B cell (primary cell): ENCODE data around the gene RGL1. TPM values are rescaled to one million over a fixed set of nuclear protein-coding genes. Genes with fewer than 3 reads are reported as not detected.

Experiments
- ATAC-seq: fragments of 200-7000 bp; cut with Tn5 transposase; one replicate; pipeline ENCODE4 v1.10.0; 2021; ENCODE audit warnings: low read depth, mild to moderate bottlenecking, moderate number of reproducible peaks, moderate library complexity
- CTCF ChIA-PET: fragments of 350-600 bp; sonication (Branson Sonifier 250); formaldehyde crosslinking; loops from one replicate; lab custom pipeline; 2021; ENCODE audit warnings: antibody characterized with exemption, inconsistent platforms; lab: Charles Lee
- POLR2A ChIA-PET: fragments of 350-600 bp; sonication (Branson Sonifier 250); formaldehyde crosslinking; loops from one replicate; lab custom pipeline; 2021; ENCODE audit warnings: antibody characterized with exemption; lab: Charles Lee
- DNase-seq: peaks from one replicate; pipeline ENCODE4 v3.0.0; 2013
- H2AFZ ChIP-seq: 2 replicates; pipeline ENCODE4 v1.6.1; 2012; ENCODE audit warnings: mild to moderate bottlenecking, low read depth, low read length; ENCODE audit not compliant: insufficient read depth, poor library complexity, severe bottlenecking
- H3K27ac ChIP-seq, 2 donors: 1 replicate in 1 of 2; 2 replicates in 1 of 2; pipeline ENCODE4 v1.5.1; 2012 to 2013; ENCODE audit warnings: low read length in 2 of 2, mild to moderate bottlenecking in 2 of 2, moderate library complexity in 1 of 2
- H3K27me3 ChIP-seq, 4 experiments: fragments of 200-600 bp in 1 of 4; sonication (generic) in 1 of 4; replicated peaks in 1 of 4; 1 replicate in 2 of 4; 2 replicates in 2 of 4; pipeline versions ENCODE4 v1.6.1 to v1.7.0; 2013 to 2016; ENCODE audit warnings: low read length in 3 of 4, mild to moderate bottlenecking in 2 of 4, mixed read lengths in 1 of 4, moderate library complexity in 1 of 4; ENCODE audit not compliant: insufficient read depth in 4 of 4, control insufficient read depth in 3 of 4; ENCODE audit errors: control extremely low read depth in 1 of 4
- H3K36me3 ChIP-seq, 2 experiments: replicated peaks in 1 of 2; 1 replicate in 1 of 2; 2 replicates in 1 of 2; pipeline versions ENCODE4 v1.6.1 to v1.7.1; 2013; ENCODE audit warnings: low read length in 1 of 2; ENCODE audit not compliant: insufficient read depth in 2 of 2, control insufficient read depth in 1 of 2; ENCODE audit errors: control extremely low read depth in 1 of 2, extremely low read depth in 1 of 2
- H3K4me1 ChIP-seq, 2 donors: fragments of 200-600 bp in 1 of 2; sonication (generic) in 1 of 2; 1 replicate in 1 of 2; 2 replicates in 1 of 2; pipeline versions ENCODE4 v1.5.1 to v1.6.1; 2013 to 2017; ENCODE audit warnings: low read length in 2 of 2; ENCODE audit not compliant: control insufficient read depth in 2 of 2, insufficient read depth in 2 of 2
- H3K4me2 ChIP-seq: replicated peaks from 2 replicates; pipeline ENCODE3; 2012; ENCODE audit warnings: mild to moderate bottlenecking, low read depth, low read length; ENCODE audit not compliant: poor library complexity, severe bottlenecking
- H3K4me3 ChIP-seq, 5 experiments: fragments of 200-600 bp in 1 of 5; sonication (generic) in 1 of 5; 1 replicate in 3 of 5; 2 replicates in 2 of 5; pipeline versions ENCODE4 v1.5.1 to v1.7.0; 2011 to 2016; ENCODE audit warnings: low read length in 4 of 5, mild to moderate bottlenecking in 4 of 5, low read depth in 2 of 5, control low read depth in 1 of 5, moderate library complexity in 1 of 5; ENCODE audit not compliant: insufficient read depth in 1 of 5; ENCODE audit errors: control extremely low read depth in 1 of 5, extremely low read depth in 1 of 5
- H3K79me2 ChIP-seq: fragments of 200-600 bp; sonication (generic); one replicate; pipeline ENCODE4 v1.6.0; 2016; ENCODE audit warnings: low read length; ENCODE audit not compliant: control insufficient read depth, insufficient read depth
- H3K9ac ChIP-seq: fragments of 200-600 bp; sonication (generic); 2 replicates; pipeline ENCODE4 v1.6.1; 2017; ENCODE audit warnings: mild to moderate bottlenecking, low read length, moderate library complexity
- H3K9me3 ChIP-seq, 3 donors: one replicate each; pipeline versions ENCODE4 v1.6.1 to v1.7.1; 2013; ENCODE audit warnings: low read length in 2 of 3; ENCODE audit not compliant: control insufficient read depth in 2 of 3, insufficient read depth in 1 of 3; ENCODE audit errors: control extremely low read depth in 1 of 3
- H4K20me1 ChIP-seq: 2 replicates; pipeline ENCODE4 v1.6.0; 2012; ENCODE audit warnings: mild to moderate bottlenecking, low read length; ENCODE audit not compliant: insufficient read depth, control insufficient read depth, poor library complexity, severe bottlenecking
- H3K27ac Mint-ChIP-seq: one replicate; pipeline ENCODE4 v1.8.0; 2021; ENCODE audit warnings: mixed read lengths
- H3K27me3 Mint-ChIP-seq: one replicate; pipeline ENCODE4 v1.8.0; 2021; ENCODE audit warnings: mixed read lengths
- H3K4me1 Mint-ChIP-seq: one replicate; pipeline ENCODE4 v1.8.0; 2021; ENCODE audit warnings: mixed read lengths
- H3K4me3 Mint-ChIP-seq: one replicate; pipeline ENCODE4 v1.8.0; 2021; ENCODE audit warnings: mixed read lengths
- H3K9me3 Mint-ChIP-seq: one replicate; pipeline ENCODE4 v1.8.0; 2022; ENCODE audit warnings: mixed read lengths; ENCODE audit not compliant: insufficient read depth
- EZH2 ChIP-seq: IDR thresholded peaks from 2 replicates; pipeline ENCODE4 v1.6.1; 2012; ENCODE audit warnings: borderline replicate concordance, low read depth, mild to moderate bottlenecking, moderate library complexity, low read length; ENCODE audit not compliant: insufficient read depth, poor library complexity, severe bottlenecking
- WGBS: methylation state at CpG from one replicate; pipeline ENCODE4 v1.1.5; 2013; ENCODE audit warnings: missing lambda C conversion rate; ENCODE audit not compliant: insufficient coverage; 5-methylcytosine and 5-hydroxymethylcytosine counted together
- intact Hi-C: fragments of 100-400 bp; cut with micrococcal nuclease; formaldehyde crosslinking; loops from one replicate; pipeline ENCODE4 v1.10.0; 2022
- polyA plus RNA-seq: library from polyadenylated mRNA; depleted of rRNA; stranded (reverse); fragments of >200 nt; gene quantifications from 2 replicates; pipeline ENCODE4 v1.2.3, GENCODE V29; 2012
- total RNA-seq, 2 donors: library from RNA; stranded (reverse); fragments of 120-200 nt in 1 of 2; gene quantifications; 1 replicate in 1 of 2; 2 replicates in 1 of 2; pipeline versions ENCODE4 v1.2.3 to v1.2.4, GENCODE V29; 2013 to 2022
- TF ChIP-seq, protein P1 (sequence below): fragments of 200-600 bp; IDR thresholded peaks from one replicate; pipeline ENCODE4 v1.8.0; 2022; ENCODE audit warnings: antibody characterized with exemption, mild to moderate bottlenecking

RGL1 gene
- total and polyA plus RNA-seq, 2 donors (not counting 1 experiment from before 2014, with no cell fraction given) = 0.09 to 1.1 TPM

DNA sequence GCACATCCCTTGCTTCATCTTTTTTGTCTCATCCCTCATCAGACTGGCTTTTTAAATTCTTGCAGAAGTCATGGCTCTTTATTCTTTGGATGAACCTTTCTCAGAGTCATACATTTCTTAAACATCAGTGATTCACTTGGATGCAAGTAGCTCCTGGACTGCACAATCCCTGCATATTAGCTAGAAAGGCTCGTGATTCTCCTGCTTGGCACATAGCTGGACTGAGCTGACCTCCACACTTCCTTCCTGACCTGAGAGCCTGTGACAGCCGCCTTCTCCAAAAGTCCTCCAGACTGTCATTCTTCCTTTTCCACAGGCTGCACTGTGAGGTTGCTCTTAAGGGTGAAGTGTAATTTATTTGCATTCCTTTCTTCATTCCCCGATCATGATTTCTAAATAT, 109.4 kb downstream of the RGL1 start:
- 79% methylated on average over 1 of the region's 3 CpGs for WGBS
- POLR2A ChIA-PET = no interaction called here
- no peak overlapping the region for H3K27ac Mint-ChIP-seq
- Histone ChIP-seq H3K36me3 (no peaks in the 10 kb centered on the region), H3K4me2 (no peak overlapping the region), H3K4me1 (peaks cover 25 to 26% of the 10 kb centered on the region in 2 donors), H2AFZ (no peak overlapping the region), H3K27me3 (peaks cover 0 to 3% (median 0%) of the 10 kb centered on the region in 4 experiments), H3K4me3 (no peak overlapping the region), H3K9ac (no peak overlapping the region), H3K9me3 (no peaks in the 10 kb centered on the region), H3K27ac (no peak overlapping the region), H3K79me2 (no peaks in the 10 kb centered on the region), H4K20me1 (no peaks in the 10 kb centered on the region)
- H3K9me3 Mint-ChIP-seq = no peaks in the 10 kb centered on the region
- H3K27me3 Mint-ChIP-seq = no peaks in the 10 kb centered on the region
- intact Hi-C loops = loop anchor here (5.0 to 10.0 kb wide), 4 partner anchors 69 to 1077 kb away; partner anchors contain the start of genes DHX9 and NCF2
- CTCF ChIA-PET = interaction anchor here (1.3 to 5.8 kb wide), 6 partner anchors 10 to 260 kb away, joined by 3 to 377 read pairs (median 56); partner anchors contain the start of gene APOBEC4
- H3K4me1 Mint-ChIP-seq = peaks cover 39% of the 10 kb centered on the region
- TF ChIP-seq EZH2 = no peak
- TF ChIP-seq, protein P1, sequence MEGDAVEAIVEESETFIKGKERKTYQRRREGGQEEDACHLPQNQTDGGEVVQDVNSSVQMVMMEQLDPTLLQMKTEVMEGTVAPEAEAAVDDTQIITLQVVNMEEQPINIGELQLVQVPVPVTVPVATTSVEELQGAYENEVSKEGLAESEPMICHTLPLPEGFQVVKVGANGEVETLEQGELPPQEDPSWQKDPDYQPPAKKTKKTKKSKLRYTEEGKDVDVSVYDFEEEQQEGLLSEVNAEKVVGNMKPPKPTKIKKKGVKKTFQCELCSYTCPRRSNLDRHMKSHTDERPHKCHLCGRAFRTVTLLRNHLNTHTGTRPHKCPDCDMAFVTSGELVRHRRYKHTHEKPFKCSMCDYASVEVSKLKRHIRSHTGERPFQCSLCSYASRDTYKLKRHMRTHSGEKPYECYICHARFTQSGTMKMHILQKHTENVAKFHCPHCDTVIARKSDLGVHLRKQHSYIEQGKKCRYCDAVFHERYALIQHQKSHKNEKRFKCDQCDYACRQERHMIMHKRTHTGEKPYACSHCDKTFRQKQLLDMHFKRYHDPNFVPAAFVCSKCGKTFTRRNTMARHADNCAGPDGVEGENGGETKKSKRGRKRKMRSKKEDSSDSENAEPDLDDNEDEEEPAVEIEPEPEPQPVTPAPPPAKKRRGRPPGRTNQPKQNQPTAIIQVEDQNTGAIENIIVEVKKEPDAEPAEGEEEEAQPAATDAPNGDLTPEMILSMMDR = no peak
- no peak overlapping the region for H3K4me3 Mint-ChIP-seq
- DNase-seq = no peak
- ATAC-seq = no peak

DNA sequence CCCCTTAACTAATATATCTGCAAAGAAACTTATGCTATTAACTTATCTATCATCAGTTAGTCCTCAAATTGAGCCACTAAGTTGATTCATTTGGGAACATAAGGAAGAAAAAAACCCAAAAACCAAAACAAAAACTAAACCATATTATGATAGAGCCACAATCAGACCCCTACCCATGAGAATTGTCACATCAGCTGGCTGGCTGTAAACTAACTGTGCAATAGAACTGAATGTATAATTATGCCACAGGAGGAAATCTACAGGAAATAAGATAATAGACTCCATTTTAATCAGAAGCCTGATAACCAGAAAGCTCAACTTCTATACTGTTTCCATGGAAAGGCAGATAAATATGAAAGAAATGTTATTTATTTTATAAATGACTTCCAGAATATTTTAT, 110.0 kb downstream of the RGL1 start:
- peaks cover 0 to 3% (median 0%) of the 10 kb centered on the region in 4 experiments for H3K27me3 ChIP-seq
- H3K27ac ChIP-seq = no peak overlapping the region
- ATAC-seq (no peak), DNase-seq (no peak)
- Mint-ChIP-seq H3K9me3 (no peaks in the 10 kb centered on the region), H3K27ac (no peak overlapping the region), H3K27me3 (no peaks in the 10 kb centered on the region), H3K4me3 (no peak overlapping the region), H3K4me1 (peaks cover 37% of the 10 kb centered on the region)
- no peaks in the 10 kb centered on the region for H3K79me2 ChIP-seq
- H3K4me1 ChIP-seq = peaks cover 25 to 26% of the 10 kb centered on the region in 2 donors
- ChIA-PET CTCF (interaction anchor here (0.8 to 5.8 kb wide), 20 partner anchors 7 to 446 kb away, joined by 3 to 377 read pairs (median 9); partner anchors contain the start of gene APOBEC4), POLR2A (no interaction called here)
- TF ChIP-seq, protein P1 = no peak
- no peak for TF ChIP-seq EZH2
- H4K20me1 ChIP-seq = no peaks in the 10 kb centered on the region
- no peak overlapping the region for H3K4me2 ChIP-seq
- H2AFZ ChIP-seq = no peak overlapping the region
- no peaks in the 10 kb centered on the region for H3K36me3 ChIP-seq
- no peaks in the 10 kb centered on the region for H3K9me3 ChIP-seq
- no peak overlapping the region for H3K4me3 ChIP-seq
- no peak overlapping the region for H3K9ac ChIP-seq
- intact Hi-C loops = loop anchor here (5.0 to 10.0 kb wide), 6 partner anchors 70 to 1078 kb away; partner anchors contain the start of genes DHX9 and NCF2
